ENCODE results near the gene RAB28.

GRCh38 chr4:13348216-13348615 lies 135.9 kb downstream of the RAB28 start:
- TF ChIP-seq BACH1 (tag; IDR thresholded peaks at IDR 0.05), result no peak
- TF ChIP-seq MYC (IDR thresholded peaks at IDR 0.05; ENCODE audit: low read depth, low read length), result no peak
- no peak for TF ChIP-seq MYC (CRISPR knock-in tag; IDR thresholded peaks at IDR 0.05; ENCODE audit: borderline replicate concordance, low read depth)
- no peak for TF ChIP-seq FOSL1 (tag; conservative IDR thresholded peaks at IDR 0.05)
- TF ChIP-seq NR2C2 (CRISPR knock-in tag; IDR thresholded peaks at IDR 0.05), result no peak
- no peak for TF ChIP-seq NR2C2 (tag; IDR thresholded peaks at IDR 0.05)
